Astrocyte of the spinal cord (primary cell): ENCODE data around the gene METTL26.

Experiments
- DNase-seq: peaks from one replicate; pipeline ENCODE4 v3.0.0; 2011; ENCODE audit warnings: low read depth, low spot score
- H3K4me3 ChIP-seq: 2 replicates; pipeline ENCODE4 v1.5.1; 2011; ENCODE audit warnings: low read depth, mild to moderate bottlenecking, low read length, moderate library complexity
- CTCF ChIP-seq: IDR thresholded peaks from 2 replicates; pipeline ENCODE4 v1.5.1; 2012; ENCODE audit warnings: low read depth, mild to moderate bottlenecking, low read length, inconsistent platforms
- in situ Hi-C: cut with HindIII; loops from 2 replicates; pipeline ENCODE4 v1.10.0; 2017; ENCODE audit warnings: low sequenced_read_pairs

The METTL26 gene

GRCh38 chr16:595094-595528 lies 41.0 kb downstream of the METTL26 start:
- DNase-seq, result no peak
- no peak for TF ChIP-seq CTCF
- no peak overlapping the region for H3K4me3 ChIP-seq
- in situ Hi-C loops, result no loop called here

DNA sequence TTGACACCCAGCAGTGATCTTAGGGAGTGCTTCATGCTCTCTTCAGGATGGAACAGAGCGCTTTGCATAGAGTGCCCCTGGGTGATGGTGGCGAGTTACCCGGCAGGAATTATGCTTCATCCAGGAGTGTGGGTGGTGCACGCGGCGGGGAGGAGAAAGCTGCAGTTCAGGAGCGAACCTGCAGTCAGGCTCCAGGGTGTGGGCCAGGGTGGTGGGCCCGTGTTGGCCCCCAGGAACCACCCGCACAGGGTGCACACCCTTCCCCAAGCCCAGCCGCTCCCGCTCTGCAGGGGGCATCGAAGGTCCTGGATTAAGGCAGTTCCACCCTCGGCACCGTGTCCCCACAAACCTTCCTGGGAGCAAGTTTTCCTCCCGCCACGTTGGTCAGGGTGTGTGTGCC lies 42.3 kb downstream of the METTL26 start:
- in situ Hi-C loops, result no loop called here
- no peak for DNase-seq
- H3K4me3 ChIP-seq, result no peak overlapping the region
- TF ChIP-seq CTCF, result no peak

DNA sequence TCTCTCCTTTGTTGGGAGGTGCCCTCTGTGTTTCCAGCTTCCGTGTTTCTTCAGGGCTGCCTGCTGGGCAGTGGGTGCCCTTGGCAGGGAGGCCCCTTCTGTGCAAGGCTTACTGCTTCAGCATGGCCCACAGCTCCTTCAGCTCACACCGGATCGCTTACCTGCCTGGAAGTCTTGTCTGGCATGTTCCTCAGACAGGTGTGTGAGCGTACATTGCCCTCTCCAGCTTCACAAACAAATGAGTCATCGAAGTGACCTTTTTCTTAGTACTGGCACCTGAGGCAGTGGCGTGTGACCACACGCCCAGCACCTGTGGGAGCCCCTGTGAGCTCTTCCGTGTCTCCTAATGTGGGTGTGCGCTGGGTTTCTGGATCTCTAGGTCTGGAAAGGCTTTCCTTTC lies 42.7 kb downstream of the METTL26 start:
- H3K4me3 ChIP-seq, result no peak overlapping the region
- in situ Hi-C loops, result no loop called here
- DNase-seq, result no peak
- TF ChIP-seq CTCF, result no peak

DNA sequence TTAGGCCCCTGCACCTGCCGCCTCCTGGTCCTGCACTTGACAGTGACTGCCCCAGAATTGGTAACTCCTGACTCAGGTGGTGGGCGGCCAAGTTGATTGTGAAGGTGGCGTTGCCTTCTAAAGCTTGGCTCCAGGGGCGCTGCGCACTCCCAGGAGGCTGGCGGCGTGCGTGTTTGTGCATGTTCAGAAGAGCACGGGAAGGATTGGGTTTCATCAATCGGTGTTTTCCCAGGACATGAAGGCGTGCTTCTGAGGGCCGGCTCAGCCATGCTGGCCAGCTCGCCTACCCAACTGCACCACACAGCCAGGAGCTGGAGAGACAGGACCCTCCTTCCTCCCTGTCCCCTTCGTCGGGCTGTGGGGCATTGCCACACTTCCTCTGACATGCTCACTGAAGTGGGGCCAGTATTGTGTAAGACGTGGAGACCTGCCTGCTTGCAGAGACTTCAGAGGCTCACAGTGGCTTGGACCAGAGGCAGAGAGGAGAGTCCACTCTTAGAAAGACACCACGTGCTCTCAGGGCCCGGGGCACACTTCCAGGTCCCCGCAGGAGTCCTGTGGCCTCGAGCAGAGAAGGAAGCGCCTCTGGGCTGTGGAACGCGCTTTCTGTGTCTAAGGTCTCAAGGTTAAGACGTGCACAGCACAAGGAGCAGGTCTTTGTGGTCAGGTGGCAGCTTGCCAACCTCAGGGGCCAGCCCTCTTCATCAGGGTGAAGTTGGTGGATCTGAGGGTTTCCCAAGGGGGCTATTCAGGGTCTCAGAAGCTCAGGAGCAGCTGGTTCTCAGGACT lies 43.4 kb downstream of the METTL26 start:
- no peak for TF ChIP-seq CTCF
- no peak for DNase-seq
- in situ Hi-C loops, result no loop called here
- H3K4me3 ChIP-seq, result no peak overlapping the region

GRCh38 chr16:591892-592517 lies 44.1 kb downstream of the METTL26 start:
- H3K4me3 ChIP-seq, result no peak overlapping the region
- TF ChIP-seq CTCF, result no peak
- no peak for DNase-seq
- in situ Hi-C loops, result no loop called here

- no peak for DNase-seq
- in situ Hi-C loops, result no loop called here
- H3K4me3 ChIP-seq, result peak overlapping the region; percentile 81
- TF ChIP-seq CTCF, result no peak
Measured at GRCh38 chr16:591231-591630, 44.9 kb downstream of the METTL26 start.
